GM12873 (cell line): Measurements from ENCODE around the gene BCLAF3.

ENCODE experiments used
- CTCF ChIP-seq: IDR thresholded peaks from 2 replicates; pipeline ENCODE4 v1.5.1; 2012; ENCODE audit warnings: low read depth, mild to moderate bottlenecking, moderate library complexity, low read length, control low read depth; ENCODE audit not compliant: insufficient read depth; ENCODE audit errors: missing control alignments

The BCLAF3 gene

DNA sequence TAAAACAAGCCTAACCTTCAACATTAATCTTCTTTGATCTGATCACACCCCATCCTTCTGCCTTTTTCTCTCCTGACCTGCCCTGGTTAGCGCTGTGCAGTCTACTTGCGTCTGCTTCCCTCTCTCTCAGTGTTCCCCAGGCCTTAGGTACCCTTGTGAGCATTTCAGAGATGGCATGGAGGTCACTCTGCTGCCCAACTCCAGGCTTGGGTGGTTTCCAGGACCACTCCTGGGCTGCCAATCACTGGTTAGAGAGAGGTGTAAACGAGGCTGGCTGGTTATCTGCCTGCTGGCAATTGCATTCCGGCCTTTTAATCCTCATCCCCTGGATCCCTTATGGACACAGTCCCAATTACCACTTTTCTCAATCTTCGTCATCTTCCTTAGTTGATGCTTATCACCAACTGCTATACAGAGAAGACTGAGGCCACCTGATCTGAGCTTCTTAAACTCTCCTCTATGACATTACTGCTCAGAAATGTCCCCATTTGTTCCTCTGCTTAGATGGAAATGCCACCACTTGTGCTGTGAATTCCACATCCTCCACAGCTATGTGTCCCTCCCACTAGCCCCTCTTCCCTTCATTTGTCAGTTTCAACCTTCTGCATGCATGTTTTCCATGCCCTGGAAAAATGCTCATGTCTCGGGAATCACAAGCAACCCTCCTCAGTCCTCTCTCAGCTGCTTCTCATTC, 29.0 kb upstream of the BCLAF3 start:
- no peak for TF ChIP-seq CTCF

DNA sequence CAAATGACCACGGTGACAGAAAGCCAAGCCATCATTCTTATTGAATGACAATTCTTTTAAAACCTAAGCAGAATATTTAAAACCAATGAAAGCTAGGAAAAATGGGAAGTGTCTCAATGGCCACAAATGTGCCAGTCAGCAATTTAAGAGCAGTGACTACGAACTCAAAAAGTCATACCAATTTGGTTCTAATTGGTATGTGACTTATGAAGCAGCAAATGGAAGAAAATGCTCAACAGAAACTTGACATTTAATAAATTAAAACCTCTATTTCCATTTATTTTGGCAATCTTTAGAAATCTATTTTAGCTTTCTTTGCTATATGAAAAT, 25.7 kb upstream of the BCLAF3 start:
- TF ChIP-seq CTCF = no peak

- no peak for TF ChIP-seq CTCF
Measured at GRCh38 chrX:20015945-20016615, 25.2 kb upstream of the BCLAF3 start.

- no peak for TF ChIP-seq CTCF
Measured at GRCh38 chrX:20015422-20015821, 24.6 kb upstream of the BCLAF3 start.

GRCh38 chrX:20011608-20012007, 20.7 kb upstream of the BCLAF3 start:
- no peak for TF ChIP-seq CTCF

- no peak for TF ChIP-seq CTCF
Measured at GRCh38 chrX:20007962-20008622, 17.2 kb upstream of the BCLAF3 start.

- TF ChIP-seq CTCF = no peak
Measured at GRCh38 chrX:20005883-20006282, 15.0 kb upstream of the BCLAF3 start.
